Inferior parietal cortex (tissue), 1 donor: ENCODE measurements around the gene TSPEAR.
"Not testable (repeated sequence)": the region's sequence is repeated elsewhere in the genome, so short reads cannot be mapped to it uniquely, and the experiment has no call there.

Experiments
- DNase-seq: peaks from one replicate; pipeline ENCODE4 v3.0.0-alpha.2; 2016; ENCODE audit errors: extremely low spot score

The TSPEAR gene

DNA sequence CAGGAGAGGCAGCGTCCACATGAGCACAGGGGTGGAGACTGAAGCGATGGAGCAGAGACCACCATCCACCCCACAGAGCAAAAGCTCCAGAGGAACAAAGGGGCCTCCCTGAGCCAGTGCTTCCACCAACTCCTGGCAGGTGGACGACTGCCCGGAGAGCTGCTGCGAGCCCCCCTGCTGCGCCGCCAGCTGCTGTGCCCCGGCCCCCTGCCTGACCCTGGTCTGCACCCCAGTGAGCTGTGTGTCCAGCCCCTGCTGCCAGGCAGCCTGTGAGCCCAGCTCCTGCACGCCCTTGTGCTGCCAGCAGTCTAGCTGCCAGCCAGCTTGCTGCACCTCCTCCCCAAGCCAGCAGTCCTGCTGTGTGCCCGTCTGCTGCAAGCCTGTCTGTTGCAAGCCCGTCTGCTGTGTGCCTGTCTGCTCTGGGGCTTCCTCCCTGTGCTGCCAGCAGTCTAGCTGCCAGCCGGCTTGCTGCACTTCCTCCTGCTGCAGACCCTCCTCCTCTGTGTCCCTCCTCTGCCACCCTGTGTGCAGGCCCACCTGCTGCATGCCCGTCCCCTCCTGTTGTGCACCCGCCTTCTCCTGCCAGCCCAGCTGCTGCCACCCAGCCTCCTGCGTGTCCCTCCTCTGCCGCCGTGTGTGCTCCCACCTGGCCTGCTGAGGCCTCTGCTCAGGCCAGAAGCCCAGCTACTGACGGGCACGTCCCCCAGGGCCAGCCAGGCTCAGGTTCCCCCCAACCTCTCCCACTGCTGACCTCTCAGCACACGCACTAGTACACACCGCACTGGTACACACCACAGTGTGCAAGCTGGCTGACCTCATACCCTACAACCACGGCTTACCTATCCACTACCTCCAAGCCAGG lies 9.0 kb downstream of the TSPEAR start:
- DNase-seq: no peak

DNA sequence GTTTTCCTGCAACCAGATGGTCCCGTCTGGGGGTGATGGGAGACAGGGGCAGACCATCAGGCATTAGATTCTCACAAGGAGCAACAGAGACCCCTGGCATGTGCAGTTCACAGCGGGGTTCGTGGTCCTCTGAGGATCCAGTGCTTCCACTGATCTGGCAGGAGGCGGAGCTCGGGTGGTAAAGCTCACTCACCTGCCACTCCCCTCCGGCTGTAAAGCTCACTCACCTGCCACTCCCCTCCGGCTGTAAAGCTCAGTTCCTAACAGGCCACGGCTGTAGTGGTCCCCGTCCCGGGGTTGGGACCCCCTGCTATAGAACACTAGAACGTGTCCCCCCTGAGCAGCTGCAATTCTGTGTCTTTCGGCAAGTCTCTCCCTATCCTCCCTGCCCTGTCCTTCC lies 9.8 kb downstream of the TSPEAR start:
- no peak for DNase-seq

DNA sequence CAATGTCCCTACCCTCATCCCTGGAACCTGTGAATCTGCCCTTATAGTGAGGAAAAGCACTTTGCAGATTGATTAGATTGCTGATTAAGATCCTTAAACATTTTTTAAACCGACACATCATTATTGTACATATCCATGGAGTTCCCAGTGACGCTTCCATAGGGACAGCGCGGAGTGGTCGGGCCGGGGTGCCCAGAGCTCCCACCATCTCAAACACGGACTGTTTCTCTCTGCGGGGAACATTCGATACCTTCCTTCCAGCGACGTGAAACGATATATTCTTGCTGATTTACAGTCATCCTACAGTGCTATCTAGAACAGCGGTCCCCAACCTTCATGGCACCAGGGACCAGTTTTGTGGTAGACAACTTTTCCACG lies 10.4 kb downstream of the TSPEAR start:
- no peak for DNase-seq

DNA sequence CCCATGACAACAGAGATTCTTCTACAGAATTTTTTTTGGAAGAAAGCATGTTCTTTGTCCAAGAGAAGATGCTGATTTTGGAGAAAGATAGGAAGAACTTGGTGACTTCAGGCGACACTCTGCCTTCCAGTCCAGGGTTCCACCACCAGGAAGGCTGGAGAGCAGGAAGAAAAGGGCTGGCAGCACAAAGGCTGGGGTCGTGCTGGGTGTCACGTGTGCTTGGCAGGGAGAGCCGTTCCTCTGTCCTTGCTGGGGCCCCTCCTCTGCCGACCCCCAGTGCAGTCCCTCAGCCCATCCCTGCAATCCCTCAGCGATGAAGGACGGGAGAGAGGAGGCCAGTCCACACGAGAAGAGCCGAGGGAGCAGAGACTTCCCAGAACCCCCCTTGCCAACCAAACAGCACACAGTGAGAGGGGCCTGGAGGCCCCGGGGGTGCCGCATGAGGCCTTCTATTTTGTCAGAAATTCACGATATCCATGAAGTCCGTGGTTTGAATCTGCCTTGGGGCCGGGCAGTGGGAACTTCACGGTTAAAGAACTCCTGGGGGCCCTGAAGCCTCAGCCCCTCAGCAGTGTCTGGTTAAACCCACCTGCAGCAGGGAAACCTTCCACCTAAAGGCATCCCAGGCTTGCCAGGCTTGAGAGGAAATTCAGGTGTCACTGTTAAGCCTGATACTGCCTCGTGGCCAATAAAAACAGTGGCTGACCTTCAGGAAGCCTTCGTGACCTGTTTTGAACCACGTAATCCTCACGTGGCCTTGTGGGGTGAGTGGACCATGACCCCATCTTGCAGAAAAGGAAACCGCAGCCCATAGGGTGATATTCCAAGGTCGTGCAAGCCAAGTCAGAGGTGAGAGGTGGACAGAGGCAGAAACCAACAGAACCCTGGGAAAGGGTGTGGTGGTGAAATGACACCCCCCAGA lies 11.0 kb downstream of the TSPEAR start:
- DNase-seq: no peak

DNA sequence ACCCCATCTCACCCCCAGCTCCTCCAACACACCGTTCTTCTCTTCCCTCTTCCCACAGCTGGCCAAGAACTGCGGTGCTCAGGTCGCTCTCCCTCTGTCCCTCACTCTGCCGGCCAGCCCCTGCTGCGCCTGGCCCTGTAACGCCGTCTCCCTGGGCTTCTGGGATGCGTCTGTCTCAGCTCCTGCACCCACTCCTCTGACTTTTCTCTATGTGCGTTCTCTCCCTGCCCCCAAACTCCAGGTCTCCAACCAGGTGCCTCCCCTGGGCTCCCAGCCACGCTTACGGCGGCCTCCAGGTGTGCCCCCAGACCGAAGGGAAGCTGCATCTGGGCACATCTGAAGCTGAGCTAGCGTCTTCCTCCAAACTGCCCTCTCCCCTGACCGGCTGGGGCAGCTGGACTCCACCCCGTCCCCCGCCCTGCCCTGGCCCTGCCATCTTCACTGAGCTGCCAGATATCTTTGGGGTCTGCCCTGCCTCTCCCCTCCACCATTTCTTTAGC lies 11.8 kb downstream of the TSPEAR start:
- no peak for DNase-seq

DNA sequence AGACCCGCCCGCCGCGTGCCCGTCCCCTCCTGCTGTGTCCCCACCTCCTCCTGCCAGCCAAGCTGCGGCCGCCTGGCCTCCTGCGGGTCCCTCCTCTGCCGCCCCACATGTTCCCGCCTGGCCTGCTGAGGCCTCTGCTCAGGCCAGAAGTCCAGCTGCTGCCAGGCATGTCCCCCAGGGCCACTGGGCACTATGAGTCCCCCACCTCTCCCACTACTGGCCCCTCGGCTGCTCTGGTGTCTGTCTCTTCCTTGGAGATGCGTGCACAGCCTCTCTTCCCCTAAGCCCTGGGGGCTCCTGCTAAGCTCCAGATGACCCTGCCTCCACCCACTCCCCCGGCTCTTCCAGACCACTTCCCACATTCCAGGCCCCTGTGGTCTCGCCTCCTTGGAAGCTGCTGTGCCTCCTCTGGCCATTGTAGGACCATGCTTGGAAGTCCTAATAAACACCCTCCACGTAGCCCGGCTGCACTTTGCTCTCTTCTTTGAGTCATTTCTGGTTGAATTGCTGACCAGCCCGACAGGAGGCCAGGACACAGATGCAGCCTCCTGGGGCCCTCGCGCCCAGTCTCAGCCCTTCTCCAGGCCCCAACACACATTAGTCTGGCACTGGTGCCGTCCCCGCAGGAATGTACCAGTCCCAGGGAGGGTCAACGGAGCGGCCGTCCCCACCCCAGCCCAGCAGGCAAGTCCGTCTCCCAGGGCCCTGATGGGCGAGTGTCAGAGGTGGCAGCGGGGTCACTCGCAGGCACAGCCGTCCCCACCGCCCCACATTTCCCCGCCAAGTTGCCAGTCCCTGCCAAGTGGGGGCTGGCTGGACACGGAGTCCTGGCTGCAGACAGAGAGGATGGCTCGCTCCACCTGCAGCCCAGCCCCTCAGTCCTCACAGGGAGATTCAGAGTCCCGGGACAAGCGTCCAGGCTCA lies 13.3 kb downstream of the TSPEAR start:
- DNase-seq: no peak

DNA sequence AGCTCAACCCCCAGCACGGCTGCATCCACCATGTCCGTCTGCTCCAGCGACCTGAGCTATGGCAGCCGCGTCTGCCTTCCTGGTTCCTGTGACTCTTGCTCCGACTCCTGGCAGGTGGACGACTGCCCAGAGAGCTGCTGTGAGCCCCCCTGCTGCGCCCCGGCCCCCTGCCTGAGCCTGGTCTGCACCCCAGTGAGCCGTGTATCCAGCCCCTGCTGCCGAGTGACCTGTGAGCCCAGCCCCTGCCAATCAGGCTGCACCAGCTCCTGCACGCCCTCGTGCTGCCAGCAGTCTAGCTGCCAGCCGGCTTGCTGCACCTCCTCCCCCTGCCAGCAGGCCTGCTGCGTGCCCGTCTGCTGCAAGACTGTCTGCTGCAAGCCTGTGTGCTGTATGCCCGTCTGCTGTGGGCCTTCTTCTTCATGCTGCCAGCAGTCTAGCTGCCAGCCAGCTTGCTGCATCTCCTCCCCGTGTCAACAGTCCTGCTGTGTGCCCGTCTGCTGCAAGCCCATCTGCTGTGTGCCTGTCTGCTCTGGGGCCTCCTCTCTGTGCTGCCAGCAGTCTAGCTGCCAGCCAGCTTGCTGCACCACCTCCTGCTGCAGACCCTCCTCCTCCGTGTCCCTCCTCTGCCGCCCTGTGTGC lies 14.1 kb downstream of the TSPEAR start, which contains the start of gene KRTAP10-12:
TSS of gene KRTAP10-12 (plus strand) at position 1 of the 639 bp plus-strand sequence. CDS start at position 31, 30 bp downstream.
- not testable (repeated sequence) for DNase-seq

DNA sequence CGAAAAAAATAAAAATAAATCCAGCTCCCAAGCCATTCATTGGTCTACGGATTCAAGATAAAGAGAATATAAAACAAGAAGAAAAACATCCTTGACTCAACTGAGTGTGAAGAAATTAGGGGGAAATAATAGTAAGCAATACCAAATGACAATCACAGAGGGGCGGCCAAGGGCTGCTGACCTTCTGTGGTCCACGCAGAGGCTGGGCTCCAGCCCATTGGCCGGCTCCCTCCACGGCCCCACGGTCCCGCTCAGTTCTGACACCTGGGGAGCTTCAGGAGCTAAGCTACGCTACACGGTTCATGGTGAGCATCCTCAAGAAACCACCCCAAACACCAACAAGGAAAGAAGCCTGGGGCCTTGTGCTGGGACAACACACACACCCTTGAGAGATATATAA lies 14.8 kb downstream of the TSPEAR start:
- no peak for DNase-seq

DNA sequence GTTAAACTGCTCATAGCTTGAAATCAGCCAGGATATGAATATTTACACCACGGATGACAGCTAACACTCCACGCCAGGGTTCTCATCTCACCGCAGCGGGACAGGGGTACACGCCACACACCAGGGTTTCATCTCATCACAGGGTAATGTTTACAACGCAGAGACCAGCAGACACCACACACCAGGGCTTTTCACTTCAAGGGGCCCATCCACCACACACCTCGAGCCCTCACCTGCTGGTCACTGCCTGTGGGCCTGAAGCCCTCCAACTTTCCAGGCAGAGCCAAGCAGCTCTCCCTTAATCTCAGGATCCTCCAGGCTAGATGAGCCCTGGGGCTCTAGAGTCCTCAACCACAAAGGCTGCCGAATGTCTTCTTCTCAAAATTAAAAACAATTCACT lies 15.7 kb downstream of the TSPEAR start:
- DNase-seq: no peak

DNA sequence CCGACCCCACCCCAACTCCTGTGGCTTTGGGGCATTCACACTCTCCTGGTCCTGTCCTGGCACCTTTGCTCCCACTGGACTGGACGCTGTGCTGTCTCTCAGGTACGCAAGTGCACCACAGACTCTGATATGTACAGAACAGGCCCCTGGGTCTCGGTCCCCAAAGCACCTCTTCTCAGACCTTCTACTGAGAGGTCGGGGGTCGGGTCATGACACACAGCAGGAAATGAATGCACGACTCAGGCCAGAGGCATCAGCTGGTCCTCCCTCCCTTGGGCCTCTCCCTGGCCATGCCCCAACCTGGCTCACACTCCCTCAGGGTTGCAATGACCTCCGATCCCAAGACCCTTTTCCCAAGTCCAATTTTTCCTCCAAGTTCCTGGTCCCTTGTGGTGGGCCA lies 16.2 kb downstream of the TSPEAR start:
- no peak for DNase-seq

DNA sequence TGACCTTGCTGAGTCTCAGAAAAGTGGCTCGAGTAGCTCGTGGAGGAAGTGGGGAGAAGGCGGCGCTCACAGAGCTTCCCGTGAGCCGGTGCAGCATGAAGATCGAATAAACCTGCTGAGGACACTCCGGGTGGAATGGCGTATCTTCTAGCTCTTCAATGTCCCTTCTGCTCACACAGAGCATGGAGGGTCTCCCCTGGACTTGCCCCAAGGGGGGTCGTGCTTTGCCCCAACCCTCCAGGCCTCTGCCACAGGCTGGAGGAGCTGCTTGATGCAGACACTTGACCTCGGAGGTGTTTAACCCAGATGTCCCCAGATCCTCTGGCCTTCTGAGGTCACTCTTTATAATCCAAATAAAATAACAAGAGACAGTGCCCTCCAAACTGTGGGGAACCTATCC lies 16.6 kb downstream of the TSPEAR start:
- no peak for DNase-seq

DNA sequence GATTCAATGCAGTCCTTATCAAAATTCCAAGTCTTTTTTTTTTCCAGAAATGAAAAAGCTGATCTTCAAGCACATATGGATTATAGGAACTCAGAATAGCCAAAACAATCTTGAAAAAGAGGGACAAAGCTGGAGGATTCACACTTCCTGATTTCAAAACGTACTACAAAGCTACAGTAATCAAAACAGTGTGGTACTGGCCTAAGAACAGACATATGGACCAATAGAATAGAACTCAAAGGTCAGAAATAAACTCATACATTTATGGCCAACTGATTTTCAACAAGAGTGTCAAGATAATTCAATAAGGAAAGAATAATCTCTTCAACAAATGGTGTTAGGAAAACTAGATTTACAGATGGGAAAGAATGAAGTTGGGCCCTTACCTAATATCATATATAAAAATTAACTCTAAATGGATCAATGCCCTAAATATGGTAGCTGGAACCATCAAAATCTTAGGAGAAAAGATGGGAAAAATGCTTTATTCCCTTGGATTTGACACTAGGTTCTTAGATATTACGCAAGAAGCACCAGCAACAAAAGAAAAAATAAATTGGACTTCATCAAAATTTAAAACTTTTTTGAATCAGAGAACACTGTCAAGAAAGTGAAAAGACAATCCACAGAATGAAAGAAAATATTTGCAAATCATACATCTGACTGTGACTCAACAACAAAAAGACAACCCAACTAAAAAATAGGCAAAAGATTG lies 18.4 kb downstream of the TSPEAR start:
- no peak for DNase-seq

DNA sequence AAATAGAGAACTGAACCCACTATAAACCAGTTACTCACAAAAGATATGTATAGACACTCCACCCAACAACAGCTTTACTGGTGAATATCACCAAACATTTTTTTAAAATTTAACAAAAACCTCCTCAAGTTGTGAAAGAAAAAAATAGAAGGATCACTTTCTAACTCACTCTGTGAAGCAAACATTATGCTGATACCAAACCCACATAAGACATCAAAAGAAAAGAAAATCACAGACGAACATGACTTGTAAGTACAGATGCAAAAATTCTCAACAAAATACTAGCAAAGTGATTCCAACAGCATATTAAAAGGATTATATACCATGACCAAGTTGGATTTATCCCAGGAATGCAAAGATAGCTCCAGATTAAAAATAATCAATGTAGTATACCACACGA lies 19.7 kb downstream of the TSPEAR start:
- DNase-seq: no peak

DNA sequence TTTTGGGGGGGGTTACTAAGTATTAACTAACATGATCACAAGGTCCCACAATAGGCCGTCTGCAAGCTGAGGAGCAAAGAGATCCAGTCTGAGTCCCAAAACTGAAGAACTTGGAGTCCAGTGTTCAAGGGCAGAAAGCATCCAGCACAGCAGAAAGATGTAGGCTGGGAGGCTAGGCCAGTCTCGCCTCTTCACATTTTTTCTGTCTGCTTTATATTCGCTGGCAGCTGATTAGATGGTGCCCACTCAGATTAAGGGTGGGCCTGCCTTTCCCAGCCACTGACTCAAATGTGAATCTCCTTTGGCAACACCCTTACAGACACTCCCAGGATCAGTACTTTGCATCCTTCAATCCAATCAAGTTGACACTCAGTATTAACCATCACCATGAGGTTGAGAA lies 21.6 kb downstream of the TSPEAR start:
- DNase-seq: not testable (repeated sequence)

DNA sequence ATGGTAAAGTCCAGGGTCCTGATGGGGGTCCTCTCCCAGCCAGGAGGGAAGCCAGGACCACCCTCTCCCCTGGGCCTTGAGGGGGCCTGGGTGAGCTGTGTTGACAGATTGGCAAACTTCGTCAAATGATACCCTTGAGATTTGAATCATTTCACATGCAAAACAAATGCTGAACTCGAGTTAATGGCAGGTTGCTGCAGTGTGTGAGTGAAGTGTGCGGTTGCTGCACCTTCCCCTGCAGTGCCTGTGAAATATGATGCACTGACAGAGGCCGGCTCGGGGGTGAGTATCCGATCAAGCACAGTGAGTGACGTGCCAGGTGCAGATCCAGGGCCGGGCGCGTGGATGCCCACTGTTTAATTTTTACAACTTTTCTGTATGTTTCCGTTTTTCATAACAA lies 23.7 kb downstream of the TSPEAR start:
- DNase-seq: no peak

DNA sequence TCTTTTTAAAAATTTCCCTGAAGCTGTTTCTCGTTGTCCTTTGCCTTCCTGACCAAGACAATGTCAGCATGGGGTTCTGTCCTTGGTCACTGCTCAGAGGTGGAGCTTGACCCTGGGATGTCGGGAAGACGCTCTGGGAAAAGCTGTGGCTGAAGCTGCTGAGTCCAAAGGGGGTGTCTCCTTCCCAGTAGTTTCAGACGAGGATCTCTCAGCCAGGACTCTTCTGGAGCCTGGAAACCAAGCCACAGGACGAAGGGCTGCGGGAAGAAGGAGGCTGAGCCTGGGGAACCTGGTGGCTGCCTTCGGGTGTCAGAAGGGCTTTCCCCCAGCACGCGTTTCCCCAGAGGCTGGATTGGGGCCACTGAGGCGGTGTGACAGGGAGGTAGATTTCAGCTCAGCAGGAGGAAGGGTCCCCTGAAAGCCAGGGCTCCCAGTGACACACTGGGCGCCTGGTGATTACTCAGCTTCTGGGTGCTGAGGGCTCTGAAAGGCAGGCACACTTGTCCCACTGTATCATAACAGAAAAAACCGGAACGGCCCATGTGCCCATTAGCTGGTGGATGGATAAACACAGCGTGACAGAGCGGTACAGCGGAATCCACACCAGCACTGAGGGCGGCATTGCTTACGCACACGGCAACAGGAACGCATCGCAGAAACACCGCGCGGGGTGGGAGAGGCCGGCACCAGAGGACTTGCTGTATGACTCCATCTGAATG lies 24.4 kb downstream of the TSPEAR start:
- no peak for DNase-seq

DNA sequence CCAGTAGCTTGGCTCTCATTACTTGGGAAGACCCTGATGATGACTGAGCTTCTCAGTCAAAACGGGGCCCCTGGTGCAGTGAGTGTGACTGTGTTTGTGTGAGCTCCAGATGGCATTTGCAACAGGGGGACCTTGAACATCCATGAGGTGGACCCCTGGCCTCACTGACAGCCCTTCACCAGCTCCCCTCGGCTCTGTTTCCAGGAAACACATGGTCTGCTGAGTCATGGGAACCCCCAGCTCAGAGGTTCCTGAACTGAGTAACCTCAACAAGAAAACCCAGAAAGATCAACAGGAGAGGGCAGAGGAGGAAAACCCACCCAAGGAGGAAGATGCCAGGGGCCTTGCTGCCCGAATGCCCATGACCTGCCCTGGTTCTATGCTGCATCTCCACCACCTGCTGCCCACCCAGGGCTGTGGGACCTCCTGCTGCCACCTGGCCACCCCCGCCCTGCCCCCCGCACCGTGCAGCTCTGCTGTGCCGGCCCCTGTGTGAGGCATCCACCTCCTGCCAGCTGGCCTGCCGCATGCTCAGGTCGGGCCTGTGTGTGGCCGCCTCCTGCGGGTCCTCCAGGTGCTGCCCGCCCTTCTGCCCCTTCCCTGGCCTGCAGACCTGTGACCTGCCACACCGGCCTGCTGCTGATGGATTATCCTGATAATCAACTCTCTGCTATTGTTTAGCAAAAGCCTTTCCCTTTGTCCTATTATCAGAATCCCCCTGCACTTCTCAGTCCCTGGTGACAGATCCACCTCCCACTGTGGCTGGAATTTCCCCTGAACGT lies 25.2 kb downstream of the TSPEAR start:
- no peak for DNase-seq

DNA sequence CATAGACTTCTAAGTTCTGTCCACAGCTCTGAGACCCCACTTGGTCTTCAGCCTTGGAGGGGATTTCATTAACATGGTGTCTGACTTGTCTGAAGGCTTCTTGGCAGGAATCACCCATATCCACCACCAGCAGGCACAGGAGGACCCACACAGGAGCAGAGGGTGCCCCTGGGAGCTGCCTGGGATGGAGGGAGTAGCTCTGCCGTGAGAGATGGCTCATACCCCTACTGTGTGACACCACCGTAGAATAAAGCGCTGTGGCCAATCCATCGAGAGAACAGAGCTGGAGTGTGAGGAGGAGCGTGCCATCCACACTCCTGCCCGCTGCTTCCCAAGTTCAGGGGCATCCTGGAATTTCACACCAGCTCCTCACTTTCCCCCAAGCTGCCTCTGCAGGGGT lies 26.3 kb downstream of the TSPEAR start:
- not testable (repeated sequence) for DNase-seq

DNA sequence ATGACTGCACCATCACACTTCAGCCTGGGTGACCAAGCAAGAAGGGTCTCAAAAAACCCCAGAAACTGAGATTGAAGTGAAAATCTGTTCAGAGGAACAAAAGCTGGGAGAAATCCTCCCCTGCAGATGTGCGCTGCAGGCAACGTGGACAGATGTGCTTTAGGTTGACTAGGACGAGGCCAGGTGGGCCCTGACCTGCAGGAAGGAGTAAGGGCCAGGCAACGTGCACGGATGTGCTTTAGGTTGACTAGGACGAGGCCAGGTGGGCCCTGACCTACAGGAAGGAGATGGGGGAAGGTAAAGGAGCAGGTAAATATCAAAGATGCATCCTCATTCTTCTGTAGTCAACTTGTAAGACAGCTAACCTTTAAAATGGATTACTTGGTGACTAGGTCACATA lies 26.9 kb downstream of the TSPEAR start:
- DNase-seq: no peak
